ENCODE data around the gene CMTM6.

DNA sequence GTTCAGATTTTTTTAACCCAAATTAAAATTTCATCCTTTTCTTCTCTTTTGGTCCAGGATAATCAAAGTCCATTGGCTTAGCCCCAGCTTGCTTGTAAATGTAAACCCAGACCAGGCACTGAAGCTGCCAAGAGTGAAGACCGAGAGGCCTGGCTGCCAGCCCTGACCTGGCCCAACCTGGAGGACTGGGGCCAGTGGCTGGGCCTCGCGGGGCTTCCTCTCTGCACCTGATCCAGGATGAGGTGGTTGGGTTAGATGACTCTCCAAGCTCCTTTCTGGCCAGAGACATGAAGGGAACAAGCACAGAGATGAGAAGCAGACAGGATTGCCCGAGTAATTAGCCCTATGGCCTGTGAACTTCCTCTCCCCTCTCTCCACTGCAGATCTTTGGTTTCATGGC lies 50.6 kb downstream of the CMTM6 start:
- no peak for TF ChIP-seq EZH2 (IDR thresholded peaks at IDR 0.05; ENCODE audit: borderline replicate concordance, low read depth, low read length)
- TF ChIP-seq KDM1A (IDR thresholded peaks at IDR 0.05), result no peak
- no peak for TF ChIP-seq ZSCAN29 (IDR thresholded peaks at IDR 0.05)
- no peak for TF ChIP-seq ZNF274 (IDR thresholded peaks at IDR 0.05; ENCODE audit: borderline replicate concordance, low read depth, low read length)
- TF ChIP-seq, protein P1, sequence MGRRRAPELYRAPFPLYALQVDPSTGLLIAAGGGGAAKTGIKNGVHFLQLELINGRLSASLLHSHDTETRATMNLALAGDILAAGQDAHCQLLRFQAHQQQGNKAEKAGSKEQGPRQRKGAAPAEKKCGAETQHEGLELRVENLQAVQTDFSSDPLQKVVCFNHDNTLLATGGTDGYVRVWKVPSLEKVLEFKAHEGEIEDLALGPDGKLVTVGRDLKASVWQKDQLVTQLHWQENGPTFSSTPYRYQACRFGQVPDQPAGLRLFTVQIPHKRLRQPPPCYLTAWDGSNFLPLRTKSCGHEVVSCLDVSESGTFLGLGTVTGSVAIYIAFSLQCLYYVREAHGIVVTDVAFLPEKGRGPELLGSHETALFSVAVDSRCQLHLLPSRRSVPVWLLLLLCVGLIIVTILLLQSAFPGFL (CRISPR knock-in tag; IDR thresholded peaks at IDR 0.05), result no peak
- no peak for TF ChIP-seq HSF4 (CRISPR knock-in tag; IDR thresholded peaks at IDR 0.05; ENCODE audit: borderline replicate concordance)
- TF ChIP-seq, protein P2, sequence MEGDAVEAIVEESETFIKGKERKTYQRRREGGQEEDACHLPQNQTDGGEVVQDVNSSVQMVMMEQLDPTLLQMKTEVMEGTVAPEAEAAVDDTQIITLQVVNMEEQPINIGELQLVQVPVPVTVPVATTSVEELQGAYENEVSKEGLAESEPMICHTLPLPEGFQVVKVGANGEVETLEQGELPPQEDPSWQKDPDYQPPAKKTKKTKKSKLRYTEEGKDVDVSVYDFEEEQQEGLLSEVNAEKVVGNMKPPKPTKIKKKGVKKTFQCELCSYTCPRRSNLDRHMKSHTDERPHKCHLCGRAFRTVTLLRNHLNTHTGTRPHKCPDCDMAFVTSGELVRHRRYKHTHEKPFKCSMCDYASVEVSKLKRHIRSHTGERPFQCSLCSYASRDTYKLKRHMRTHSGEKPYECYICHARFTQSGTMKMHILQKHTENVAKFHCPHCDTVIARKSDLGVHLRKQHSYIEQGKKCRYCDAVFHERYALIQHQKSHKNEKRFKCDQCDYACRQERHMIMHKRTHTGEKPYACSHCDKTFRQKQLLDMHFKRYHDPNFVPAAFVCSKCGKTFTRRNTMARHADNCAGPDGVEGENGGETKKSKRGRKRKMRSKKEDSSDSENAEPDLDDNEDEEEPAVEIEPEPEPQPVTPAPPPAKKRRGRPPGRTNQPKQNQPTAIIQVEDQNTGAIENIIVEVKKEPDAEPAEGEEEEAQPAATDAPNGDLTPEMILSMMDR (IDR thresholded peaks at IDR 0.05 in 2 of 3, conservative IDR thresholded peaks at IDR 0.05 in 1 of 3; ENCODE audit: insufficient read depth in 2 of 3, low read depth in 1 of 3, low read length in 3 of 3), result no peak
- TF ChIP-seq, protein P3, sequence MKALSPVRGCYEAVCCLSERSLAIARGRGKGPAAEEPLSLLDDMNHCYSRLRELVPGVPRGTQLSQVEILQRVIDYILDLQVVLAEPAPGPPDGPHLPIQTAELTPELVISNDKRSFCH (CRISPR knock-in tag; IDR thresholded peaks at IDR 0.05), result no peak
- TF ChIP-seq, protein P3 (tag; IDR thresholded peaks at IDR 0.05), result no peak
- no peak for TF ChIP-seq CTBP1 (IDR thresholded peaks at IDR 0.05; ENCODE audit: borderline replicate concordance)
- TF ChIP-seq HDAC1 (IDR thresholded peaks at IDR 0.05), result no peak

All from K562 (cell line).